Cardiac fibroblast (primary cell): ENCODE results near the gene AP2A2.

Experiments
- DNase-seq, 2 donors: peaks; one replicate each; pipeline versions ENCODE4 v3.0.0 to v3.0.0-alpha.2; 2010; ENCODE audit warnings: low read depth in 2 of 2
- H3K4me3 ChIP-seq, 2 donors: replicated peaks in 1 of 2; 1 replicate in 1 of 2; 2 replicates in 1 of 2; pipeline ENCODE4 v1.5.1; 2011; ENCODE audit warnings: low read depth in 2 of 2, low read length in 2 of 2, mild to moderate bottlenecking in 2 of 2, moderate library complexity in 1 of 2
- CTCF ChIP-seq: IDR thresholded peaks from one replicate; pipeline ENCODE4 v1.5.1; 2011; ENCODE audit warnings: low read depth, mild to moderate bottlenecking, low read length, inconsistent platforms

The AP2A2 gene

GRCh38 chr11:1026641-1027482 lies 101.2 kb downstream of the AP2A2 start:
- TF ChIP-seq CTCF, result no peak
- no peak for DNase-seq
- no peak overlapping the region for H3K4me3 ChIP-seq

GRCh38 chr11:1027483-1028290 lies 102.0 kb downstream of the AP2A2 start:
- H3K4me3 ChIP-seq, result no peak overlapping the region
- no peak for DNase-seq
- TF ChIP-seq CTCF, result no peak

- no peak for DNase-seq
- H3K4me3 ChIP-seq, result no peak overlapping the region
- TF ChIP-seq CTCF, result no peak
Measured at GRCh38 chr11:1028291-1028540, 102.5 kb downstream of the AP2A2 start.

- TF ChIP-seq CTCF, result no peak
- no peak for DNase-seq
- H3K4me3 ChIP-seq, result no peak overlapping the region
Measured at GRCh38 chr11:1028616-1029015, 102.9 kb downstream of the AP2A2 start.

- no peak for TF ChIP-seq CTCF
- H3K4me3 ChIP-seq, result no peak overlapping the region
- no peak for DNase-seq
Measured at GRCh38 chr11:1029051-1029450, 103.4 kb downstream of the AP2A2 start.

GRCh38 chr11:1029654-1030053 lies 104.0 kb downstream of the AP2A2 start:
- DNase-seq, result no peak
- no peak overlapping the region for H3K4me3 ChIP-seq
- no peak for TF ChIP-seq CTCF
